HL-60/S4 (cell line): ENCODE data around the gene STAC3.

Experiments used
- in situ Hi-C: fragments of 300-500 bp; cut with MboI; formaldehyde crosslinking; loops from 2 replicates; pipeline ENCODE4 v1.14.3; 2022; ENCODE audit warnings: low sequenced_read_pairs

The STAC3 gene

GRCh38 chr12:57224973-57225679 is 25.9 kb downstream of the STAC3 start:
- in situ Hi-C loops = no loop called here

- in situ Hi-C loops = no loop called here
Observed at GRCh38 chr12:57224278-57224972, 26.6 kb downstream of the STAC3 start.

GRCh38 chr12:57223191-57224165 is 27.5 kb downstream of the STAC3 start:
- in situ Hi-C loops = no loop called here

GRCh38 chr12:57222286-57223190 is 28.4 kb downstream of the STAC3 start:
- in situ Hi-C loops = no loop called here

GRCh38 chr12:57221169-57221917 is 29.6 kb downstream of the STAC3 start:
- in situ Hi-C loops = no loop called here

- in situ Hi-C loops = no loop called here
Observed at GRCh38 chr12:57220770-57221168, 30.2 kb downstream of the STAC3 start.

GRCh38 chr12:57219993-57220754 is 30.8 kb downstream of the STAC3 start:
- in situ Hi-C loops = no loop called here

- in situ Hi-C loops = no loop called here
Observed at GRCh38 chr12:57219205-57219992, 31.6 kb downstream of the STAC3 start.

- in situ Hi-C loops = no loop called here
Observed at GRCh38 chr12:57218030-57218853, 32.7 kb downstream of the STAC3 start.

GRCh38 chr12:57216921-57217879 is 33.8 kb downstream of the STAC3 start:
- in situ Hi-C loops = no loop called here

- in situ Hi-C loops = no loop called here
Observed at GRCh38 chr12:57216014-57216911, 34.7 kb downstream of the STAC3 start, which contains the start of gene NXPH4. TSS of gene NXPH4 (plus strand) at chr12:57216794. CDS start at chr12:57216970, 176 bp downstream.

GRCh38 chr12:57215668-57216013 is 35.3 kb downstream of the STAC3 start:
- in situ Hi-C loops = no loop called here

- in situ Hi-C loops = no loop called here
Observed at GRCh38 chr12:57215065-57215464, 35.9 kb downstream of the STAC3 start.

GRCh38 chr12:57214398-57214781 is 36.6 kb downstream of the STAC3 start:
- in situ Hi-C loops = no loop called here

- in situ Hi-C loops = no loop called here
Observed at GRCh38 chr12:57213763-57214397, 37.1 kb downstream of the STAC3 start.
